Ishikawa (cell line): ENCODE data around the gene CLECL1.

ENCODE experiments used
- CEBPB ChIP-seq: IDR thresholded peaks from 2 replicates; pipeline ENCODE4 v1.6.1; 2012
- EP300 ChIP-seq: IDR thresholded peaks from 2 replicates; pipeline ENCODE4 v1.6.1; 2012; ENCODE audit warnings: borderline replicate concordance
- TF ChIP-seq, protein P1 (sequence below): IDR thresholded peaks from 2 replicates; pipeline ENCODE4 v1.6.1; 2012

DNA sequence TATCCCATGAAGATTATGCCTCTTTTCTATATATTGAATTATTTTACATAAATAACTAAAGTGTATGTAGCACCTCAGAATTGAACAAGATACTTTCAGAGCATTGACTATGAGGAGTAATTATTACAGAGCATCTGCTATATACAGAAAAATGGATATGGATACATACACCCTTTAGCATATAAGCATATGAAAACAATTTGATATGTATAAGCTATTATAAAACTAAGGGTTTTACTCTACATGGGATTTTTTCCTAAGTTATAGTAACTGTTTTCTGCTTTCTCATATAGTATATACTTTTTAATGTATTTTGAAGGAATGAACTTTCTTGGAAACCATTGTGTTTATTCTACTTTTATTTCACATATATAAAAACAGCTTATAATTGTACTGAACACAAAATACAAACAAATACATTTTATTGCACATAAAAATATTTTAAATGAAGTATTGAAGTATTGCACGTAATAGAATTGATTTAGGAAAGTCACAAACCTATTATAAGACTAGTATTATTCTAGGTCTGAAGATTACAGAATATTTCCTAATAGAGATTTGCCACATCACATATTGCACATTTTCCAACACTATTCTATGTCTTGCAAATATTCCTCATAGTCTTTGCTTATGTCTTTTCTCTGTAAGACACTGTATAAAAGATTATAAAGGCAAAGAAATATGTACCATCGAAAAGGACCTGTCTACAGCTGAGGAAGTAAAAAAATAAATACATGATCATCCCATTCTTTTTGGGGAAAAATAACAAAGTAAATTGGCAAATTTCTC is 19.4 kb upstream of the CLECL1 start:
- TF ChIP-seq, protein P1, sequence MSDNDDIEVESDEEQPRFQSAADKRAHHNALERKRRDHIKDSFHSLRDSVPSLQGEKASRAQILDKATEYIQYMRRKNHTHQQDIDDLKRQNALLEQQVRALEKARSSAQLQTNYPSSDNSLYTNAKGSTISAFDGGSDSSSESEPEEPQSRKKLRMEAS = no peak
- TF ChIP-seq EP300 (no peak), CEBPB (no peak)
